HUDEP-2 (cell line): ENCODE results near the gene SEC61A2.
"Not testable (repeated sequence)": the region's sequence is repeated elsewhere in the genome, so short reads cannot be mapped to it uniquely, and the experiment has no call there.

Source experiments
- DNase-seq, 76 experiments: peaks; one replicate each; lab custom pipeline; 2025; ENCODE audit not compliant: unreplicated experiment in 76 of 76; lab: John Stamatoyannopoulos, UW

The SEC61A2 gene

DNA sequence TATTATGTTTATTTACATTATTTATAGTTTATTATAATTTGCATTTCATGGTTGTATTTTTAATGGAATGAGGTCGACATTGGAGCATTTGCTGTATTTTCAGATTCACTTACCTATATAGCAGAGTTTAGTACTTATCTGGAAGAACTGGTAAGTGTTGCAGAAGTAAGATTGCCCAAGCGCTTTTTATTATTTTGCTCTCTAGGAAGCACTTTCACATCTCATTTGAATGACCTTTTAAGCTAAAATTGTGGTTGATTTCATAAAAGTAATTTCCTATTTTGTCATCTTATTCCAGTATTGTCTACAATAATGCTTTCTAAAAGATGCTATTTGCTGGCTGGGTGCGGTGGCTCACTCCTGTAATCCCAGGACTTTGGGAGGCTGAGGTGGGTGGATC lies 28.6 kb downstream of the SEC61A2 start:
- DNase-seq: no peak

DNA sequence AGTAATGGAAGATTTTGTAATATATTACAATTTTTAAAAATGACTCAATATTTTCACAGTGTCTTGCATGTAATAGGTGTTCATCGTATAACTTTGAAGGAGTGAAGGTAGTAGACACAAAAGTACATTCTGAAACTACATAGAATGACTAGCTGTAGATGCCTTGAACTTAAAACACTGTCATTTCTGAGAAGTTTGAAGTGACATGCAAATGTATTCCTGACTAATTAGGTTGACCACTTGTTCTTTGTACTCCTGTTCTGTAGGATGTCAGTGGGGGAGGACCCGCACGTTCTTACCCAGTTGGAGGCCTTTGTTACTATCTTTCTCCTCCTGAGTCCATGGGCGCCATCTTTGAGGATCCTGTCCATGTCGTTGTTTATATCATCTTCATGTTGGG lies 31.2 kb downstream of the SEC61A2 start:
- DNase-seq: no peak

- no peak for DNase-seq
Observed at GRCh38 chr10:12162927-12163326, 33.5 kb downstream of the SEC61A2 start.

DNA sequence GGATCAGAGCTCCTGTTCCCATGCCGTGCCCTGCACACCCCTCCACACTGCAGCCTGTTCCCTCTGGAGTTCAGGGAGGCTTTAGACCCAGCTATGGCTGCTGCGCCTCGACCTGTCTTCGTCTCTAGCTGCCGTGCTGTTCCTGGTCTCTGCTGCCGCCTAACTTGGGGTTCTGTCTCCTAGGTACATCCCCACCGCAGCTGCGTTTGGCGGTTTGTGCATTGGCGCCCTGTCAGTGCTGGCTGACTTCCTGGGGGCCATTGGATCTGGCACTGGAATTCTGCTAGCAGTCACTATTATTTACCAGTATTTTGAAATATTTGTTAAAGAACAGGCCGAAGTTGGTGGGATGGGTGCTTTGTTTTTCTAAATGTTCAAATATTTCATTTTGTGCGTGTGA lies 34.6 kb downstream of the SEC61A2 start:
- DNase-seq: no peak

GRCh38 chr10:12165036-12165435 lies 35.6 kb downstream of the SEC61A2 start:
- no peak for DNase-seq

DNA sequence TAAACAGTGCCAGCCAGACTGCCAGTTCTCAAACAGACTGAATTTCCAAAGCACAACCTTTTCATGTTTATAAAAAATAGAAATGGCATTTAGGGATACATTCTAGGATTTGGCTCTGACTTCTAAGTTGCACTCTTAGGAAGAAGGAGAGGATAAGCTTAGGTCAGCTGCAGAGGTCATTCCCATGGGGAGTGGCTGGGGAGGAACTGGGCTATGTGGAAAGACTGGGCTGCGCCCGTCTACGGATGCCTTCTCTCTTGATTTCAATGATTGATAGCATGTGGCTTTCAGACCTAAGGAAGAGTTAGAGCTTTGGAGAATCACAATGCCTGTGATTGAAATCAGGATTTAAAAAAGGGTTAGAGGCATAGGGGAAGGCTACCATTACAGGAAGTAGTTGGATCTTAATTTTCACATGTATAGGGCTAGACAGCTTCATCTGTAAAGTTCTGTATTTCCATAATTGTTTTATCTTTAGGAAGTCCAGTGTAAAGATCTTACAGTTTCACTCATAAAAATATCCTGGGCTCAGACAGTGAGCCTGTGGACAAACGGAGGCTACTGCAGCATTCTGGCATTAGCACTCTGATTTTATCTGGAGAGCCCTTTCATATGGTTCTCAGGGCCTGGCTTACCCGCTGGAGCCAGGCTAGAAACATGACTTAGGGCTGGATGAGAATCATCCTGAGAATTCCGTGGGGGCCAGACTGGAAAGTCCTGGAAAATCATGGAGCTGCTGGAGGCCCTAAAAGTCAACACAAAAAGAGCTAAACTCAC lies 36.7 kb downstream of the SEC61A2 start:
- no peak for DNase-seq

DNA sequence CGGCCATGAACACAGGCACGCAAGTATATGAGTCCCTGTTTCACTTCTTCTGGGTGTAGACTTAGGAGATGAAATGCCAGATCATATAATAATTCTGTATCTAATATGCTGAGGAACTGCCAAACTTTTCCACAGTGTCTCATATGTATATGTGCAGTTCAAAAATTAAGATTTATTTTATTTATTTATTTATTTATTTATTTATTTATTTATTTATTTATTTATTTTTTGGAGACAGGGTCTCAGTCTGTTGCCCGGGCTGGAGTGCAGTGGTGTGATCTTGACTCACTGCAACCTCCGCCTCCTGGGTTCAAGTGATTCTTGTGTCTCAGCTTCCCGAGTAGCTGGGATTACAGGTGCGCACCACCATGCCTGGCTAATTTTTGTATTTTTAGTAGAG lies 42.0 kb downstream of the SEC61A2 start:
- not testable (repeated sequence) for DNase-seq

DNA sequence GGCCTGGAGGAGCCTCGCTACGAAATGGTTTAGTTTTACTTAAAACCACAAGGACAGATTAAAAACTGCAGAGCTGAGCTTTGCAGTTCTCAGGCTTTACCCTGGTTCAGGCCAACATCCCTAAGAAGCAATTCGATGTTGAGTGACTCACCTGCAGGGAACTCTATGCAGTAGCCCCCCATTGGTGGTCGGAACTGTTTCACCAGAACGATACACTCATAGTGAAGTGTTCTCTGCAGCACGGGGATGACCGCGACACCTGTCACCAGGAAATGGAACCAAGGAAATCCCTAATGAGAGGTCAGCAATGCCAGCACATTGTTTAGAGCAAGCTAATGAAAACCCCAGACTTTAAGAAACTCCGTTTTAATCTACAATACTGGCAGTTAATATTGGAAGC lies 48.2 kb downstream of the SEC61A2 start:
- no peak for DNase-seq

DNA sequence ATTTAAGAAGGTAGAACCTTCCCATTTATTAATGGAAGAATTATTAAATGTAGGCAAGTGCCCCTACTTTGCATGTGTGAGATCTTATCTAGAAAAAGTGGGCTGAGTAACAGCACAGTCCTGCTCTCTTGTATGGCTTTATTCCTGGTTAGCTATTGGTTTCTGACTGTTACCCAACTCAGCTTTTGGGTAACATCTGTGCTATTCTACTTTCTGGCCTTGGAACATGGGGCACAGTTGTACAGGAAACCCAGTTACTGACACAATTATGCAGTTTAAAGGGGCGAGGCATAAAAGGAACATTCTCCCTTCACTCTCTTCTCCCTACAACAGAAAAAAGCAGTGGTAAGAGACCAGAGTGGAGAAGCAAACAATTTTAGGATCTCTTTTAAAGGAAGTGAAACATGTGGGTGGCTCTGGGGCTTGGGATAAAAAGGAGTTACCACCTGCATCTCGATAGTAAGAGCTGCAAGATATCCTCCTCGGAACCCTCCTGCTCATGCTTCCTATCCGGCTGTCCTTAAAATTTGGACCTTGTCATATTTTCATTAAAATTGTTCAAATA lies 50.2 kb downstream of the SEC61A2 start:
- DNase-seq: no peak

- no peak for DNase-seq
Observed at GRCh38 chr10:12180221-12180974, 50.9 kb downstream of the SEC61A2 start.

DNA sequence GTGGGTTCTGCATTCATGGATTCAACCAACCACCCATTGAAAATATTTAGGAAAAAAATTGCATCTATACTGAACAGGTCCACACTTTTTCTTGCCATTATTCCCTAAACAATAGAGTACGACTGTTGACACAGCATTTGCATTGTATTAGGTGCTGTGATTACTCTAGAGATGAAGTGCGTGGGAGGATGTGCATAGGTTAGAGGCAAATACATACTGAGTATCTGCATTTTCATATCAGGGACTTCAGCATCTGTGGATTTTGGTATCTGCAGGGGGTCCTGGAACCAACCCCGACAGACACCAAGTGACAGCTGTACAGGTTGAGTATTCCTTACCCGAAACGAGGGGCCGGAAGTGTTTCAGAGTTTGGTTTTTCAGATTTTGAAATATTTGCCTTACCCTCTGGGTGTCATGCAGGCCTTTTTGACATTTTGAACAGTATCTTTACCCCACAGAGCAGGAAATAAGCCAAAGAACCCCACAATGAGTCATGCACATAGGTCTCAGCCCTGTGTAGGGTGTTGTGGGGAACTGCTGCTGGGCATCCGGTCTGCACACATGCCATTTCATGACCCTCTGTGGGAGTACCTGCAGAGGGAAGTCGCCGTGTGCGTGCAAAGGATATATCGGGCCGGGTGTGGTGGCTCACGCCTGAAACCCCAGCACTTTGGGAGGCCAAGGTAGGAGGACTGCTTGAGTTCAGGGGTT lies 51.7 kb downstream of the SEC61A2 start:
- DNase-seq: no peak

- DNase-seq: no peak
Observed at GRCh38 chr10:12184165-12184564, 54.7 kb downstream of the SEC61A2 start.

DNA sequence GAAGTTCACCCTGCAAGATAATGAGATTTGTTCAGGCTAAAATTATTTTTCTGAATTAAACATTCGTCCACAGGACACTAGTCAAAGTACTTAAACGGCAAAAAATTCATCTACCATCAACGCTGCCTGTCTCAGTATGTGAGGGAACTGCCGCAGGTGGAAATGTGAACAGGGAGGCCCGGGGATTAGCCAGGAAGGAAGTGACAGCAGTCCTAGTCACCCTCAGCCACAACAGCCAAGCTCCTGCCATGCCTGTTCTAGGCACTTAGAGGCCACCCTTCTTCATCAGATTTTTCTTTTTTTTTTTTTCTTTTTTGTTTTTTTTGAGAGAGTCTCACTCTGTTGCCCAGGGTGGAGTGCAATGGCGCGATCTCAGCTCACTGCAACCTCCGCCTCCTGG lies 56.8 kb downstream of the SEC61A2 start:
- DNase-seq: no peak

DNA sequence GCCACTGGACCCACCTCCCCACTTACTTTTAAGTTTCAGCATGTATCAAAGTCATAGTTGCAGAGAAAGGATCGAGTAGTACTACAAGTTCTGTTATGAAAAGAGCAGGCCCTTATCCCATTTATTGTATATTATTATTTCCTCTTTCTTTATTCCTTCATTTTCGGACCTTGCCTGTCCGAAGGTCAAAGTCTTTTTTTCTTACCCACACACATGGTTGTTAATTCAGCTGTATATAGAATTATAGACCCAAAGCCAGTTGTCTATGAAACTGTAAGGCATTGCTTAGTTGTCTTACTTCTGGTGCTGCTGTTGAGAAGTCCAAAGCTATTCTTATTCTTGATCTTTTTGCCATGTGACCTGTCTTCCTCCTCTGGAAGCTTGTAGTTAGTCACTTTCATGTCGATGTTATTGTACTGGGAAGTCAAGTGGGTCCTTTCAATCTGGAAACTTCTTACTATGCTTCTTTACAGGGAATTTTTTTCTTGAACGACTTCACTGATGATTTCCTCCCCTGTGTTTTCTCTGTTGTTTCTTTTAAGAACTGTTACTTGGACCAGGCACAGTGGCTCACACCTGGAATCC lies 57.9 kb downstream of the SEC61A2 start:
- no peak for DNase-seq

DNA sequence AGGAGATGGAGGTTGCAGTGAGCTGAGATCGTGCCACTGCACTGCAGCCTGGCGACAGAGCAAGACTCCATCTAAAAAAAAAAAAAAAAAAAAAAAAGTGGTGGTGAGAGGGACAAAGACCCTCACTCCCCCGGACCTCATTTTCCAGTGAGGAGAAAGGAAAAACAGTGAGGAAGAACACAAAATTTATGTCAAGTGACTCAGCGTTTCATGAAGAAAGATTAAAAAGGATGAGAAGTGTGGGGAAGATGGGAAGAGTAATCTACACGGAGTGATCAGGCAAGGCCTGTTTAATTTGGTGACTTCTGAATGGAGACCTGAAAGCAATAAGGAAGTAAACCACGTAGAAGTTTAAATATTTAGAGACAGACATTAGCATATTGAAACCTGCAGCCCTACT lies 59.2 kb downstream of the SEC61A2 start:
- no peak for DNase-seq

DNA sequence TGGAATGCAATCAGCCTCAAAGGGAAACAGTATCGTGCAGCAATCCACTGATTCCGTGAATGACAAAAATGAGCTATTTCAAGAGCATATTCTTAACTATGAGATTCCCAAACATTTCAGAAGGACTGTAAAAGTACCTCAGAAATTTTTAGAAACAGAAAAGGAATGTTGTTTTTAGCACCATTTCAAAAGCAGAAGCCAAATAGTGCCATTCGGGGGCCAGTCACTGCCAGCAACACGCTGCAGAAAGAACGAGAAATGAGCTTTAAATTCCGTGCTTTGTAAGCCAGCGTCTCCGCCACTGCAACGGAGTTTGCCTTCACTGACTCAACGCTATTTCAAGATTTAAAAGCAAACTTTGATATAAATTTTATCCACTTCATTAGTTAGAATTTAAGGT lies 59.9 kb downstream of the SEC61A2 start:
- DNase-seq: no peak

DNA sequence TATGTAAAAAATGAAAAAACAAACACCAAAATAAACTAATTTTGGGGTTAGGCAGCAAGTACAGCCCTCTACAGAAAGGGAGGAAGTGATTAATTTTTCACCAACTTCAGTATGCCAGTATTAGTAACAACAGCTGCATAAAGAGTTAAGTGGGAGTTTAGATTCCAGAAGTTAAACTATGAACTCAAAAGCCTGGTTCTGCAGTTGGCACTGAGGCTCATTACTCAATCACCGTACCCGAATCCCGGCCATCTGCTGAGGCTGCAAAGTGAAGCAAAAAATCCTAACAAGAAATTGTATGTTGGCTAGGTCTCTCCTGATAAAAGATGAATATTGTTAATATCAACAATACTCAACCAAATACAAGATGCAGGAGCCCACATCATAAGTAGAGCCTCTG lies 62.2 kb downstream of the SEC61A2 start:
- no peak for DNase-seq

DNA sequence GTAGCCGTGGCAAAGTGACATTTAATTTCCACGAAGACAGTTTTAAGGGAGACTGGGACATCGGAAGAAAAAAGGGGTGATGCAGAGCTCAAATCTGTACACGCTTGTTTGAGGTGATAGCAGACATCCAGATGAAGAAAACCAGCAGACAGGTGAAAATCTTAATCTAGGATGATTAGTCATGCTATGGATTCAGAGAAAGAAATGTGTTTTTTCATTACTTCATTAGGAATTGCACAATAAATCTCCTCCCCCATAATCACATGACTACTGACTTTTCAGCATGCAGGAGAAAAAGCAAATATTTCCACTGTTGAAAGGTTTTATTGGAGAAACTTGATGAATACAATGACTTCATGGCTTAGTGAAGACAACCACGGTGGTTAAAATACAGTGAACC lies 63.7 kb downstream of the SEC61A2 start:
- DNase-seq: peak in 1 of 76 experiments; percentile 0

- peak in 22 of 76 experiments; percentile 1 to 34 (median 8) for DNase-seq
Observed at GRCh38 chr10:12194752-12195271, 65.3 kb downstream of the SEC61A2 start.

DNA sequence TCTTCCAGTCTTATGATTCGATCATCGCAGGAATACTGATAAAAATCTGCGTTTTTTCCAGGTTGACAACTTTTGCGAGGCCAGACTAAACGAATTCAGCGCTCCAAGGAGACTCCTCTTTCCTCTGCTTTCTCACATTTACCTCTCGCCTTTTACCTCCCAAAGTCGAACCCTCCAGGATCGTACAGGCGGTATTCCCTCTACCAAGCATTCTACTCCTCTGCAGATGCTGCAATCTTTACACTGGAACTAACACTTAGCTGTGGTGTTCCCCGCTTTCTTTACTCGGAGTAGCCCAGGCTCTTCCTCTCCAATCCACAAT lies 65.8 kb downstream of the SEC61A2 start:
- peak in 1 of 76 experiments; percentile 29 for DNase-seq
